OCI-LY1 (cell line): ENCODE results near the gene CDC25B.

Experiments
- EZH2 ChIP-seq: fragments of 200-600 bp; sonication (generic), shearing (Covaris generic); IDR thresholded peaks from 2 replicates; pipeline ENCODE4 v1.8.0; 2017; ENCODE audit warnings: borderline replicate concordance, mixed run types, mild to moderate bottlenecking, antibody characterized with exemption, low read length, moderate library complexity, mixed read lengths
- TF ChIP-seq, protein P1 (sequence below): fragments of 200-600 bp; sonication (generic), shearing (Covaris generic); IDR thresholded peaks from 2 replicates; pipeline ENCODE4 v1.5.1; 2017; ENCODE audit warnings: mild to moderate bottlenecking, antibody characterized with exemption, low read length, moderate library complexity, mixed read lengths

DNA sequence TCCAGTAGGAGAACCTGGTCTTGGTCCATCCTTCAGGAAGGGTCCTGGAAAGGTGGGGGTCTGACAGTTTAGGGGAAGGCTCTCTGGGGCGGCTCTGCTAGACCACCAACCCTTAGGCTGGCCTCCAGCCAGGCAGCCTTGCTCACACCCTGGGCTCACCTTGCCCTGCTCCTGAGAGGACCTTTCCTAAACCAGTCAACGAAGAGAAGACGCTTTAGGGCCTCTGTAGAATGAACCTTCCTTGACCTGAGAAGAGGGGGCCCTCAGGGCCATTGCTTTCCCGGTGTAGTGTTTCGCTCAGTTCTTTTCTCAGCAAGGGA, 1.1 kb downstream of the CDC25B start:
- TF ChIP-seq, protein P1, sequence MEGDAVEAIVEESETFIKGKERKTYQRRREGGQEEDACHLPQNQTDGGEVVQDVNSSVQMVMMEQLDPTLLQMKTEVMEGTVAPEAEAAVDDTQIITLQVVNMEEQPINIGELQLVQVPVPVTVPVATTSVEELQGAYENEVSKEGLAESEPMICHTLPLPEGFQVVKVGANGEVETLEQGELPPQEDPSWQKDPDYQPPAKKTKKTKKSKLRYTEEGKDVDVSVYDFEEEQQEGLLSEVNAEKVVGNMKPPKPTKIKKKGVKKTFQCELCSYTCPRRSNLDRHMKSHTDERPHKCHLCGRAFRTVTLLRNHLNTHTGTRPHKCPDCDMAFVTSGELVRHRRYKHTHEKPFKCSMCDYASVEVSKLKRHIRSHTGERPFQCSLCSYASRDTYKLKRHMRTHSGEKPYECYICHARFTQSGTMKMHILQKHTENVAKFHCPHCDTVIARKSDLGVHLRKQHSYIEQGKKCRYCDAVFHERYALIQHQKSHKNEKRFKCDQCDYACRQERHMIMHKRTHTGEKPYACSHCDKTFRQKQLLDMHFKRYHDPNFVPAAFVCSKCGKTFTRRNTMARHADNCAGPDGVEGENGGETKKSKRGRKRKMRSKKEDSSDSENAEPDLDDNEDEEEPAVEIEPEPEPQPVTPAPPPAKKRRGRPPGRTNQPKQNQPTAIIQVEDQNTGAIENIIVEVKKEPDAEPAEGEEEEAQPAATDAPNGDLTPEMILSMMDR, result no peak
- no peak for TF ChIP-seq EZH2
